Stimulated activated naive CD8-positive, alpha-beta T cell treated with anti-CD3 and anti-CD28 coated beads, Interleukin-15, amount 100 ng/mL, for 72 hours (primary cell): ENCODE data around the gene RENBP.
"Not testable (repeated sequence)": the region's sequence is repeated elsewhere in the genome, so short reads cannot be mapped to it uniquely, and the experiment has no call there.

ENCODE experiments used
- ATAC-seq: fragments of 150-1000 bp; cut with Tn5 transposase; 2 replicates; pipeline ENCODE4 v1.10.0; 2021; ENCODE audit warnings: mild to moderate bottlenecking, moderate library complexity
- DNase-seq, 2 donors: peaks; one replicate each; pipeline ENCODE4 v3.0.0; 2021 to 2022
- H3K27ac Mint-ChIP-seq, 2 donors: one replicate each; pipeline ENCODE4 v1.8.0; 2022; ENCODE audit warnings: mild to moderate bottlenecking in 2 of 2, mixed read lengths in 2 of 2, moderate library complexity in 2 of 2
- H3K27me3 Mint-ChIP-seq: one replicate; pipeline ENCODE4 v1.8.0; 2022; ENCODE audit warnings: mixed read lengths
- H3K4me1 Mint-ChIP-seq: one replicate; pipeline ENCODE4 v1.8.0; 2022; ENCODE audit warnings: mild to moderate bottlenecking, mixed read lengths
- H3K4me3 Mint-ChIP-seq, 2 donors: one replicate each; pipeline ENCODE4 v1.8.0; 2022; ENCODE audit warnings: mild to moderate bottlenecking in 2 of 2, mixed read lengths in 2 of 2, moderate library complexity in 1 of 2
- H3K9me3 Mint-ChIP-seq, 2 donors: one replicate each; pipeline ENCODE4 v1.8.0; 2022; ENCODE audit warnings: mixed read lengths in 2 of 2

Gene RENBP

DNA sequence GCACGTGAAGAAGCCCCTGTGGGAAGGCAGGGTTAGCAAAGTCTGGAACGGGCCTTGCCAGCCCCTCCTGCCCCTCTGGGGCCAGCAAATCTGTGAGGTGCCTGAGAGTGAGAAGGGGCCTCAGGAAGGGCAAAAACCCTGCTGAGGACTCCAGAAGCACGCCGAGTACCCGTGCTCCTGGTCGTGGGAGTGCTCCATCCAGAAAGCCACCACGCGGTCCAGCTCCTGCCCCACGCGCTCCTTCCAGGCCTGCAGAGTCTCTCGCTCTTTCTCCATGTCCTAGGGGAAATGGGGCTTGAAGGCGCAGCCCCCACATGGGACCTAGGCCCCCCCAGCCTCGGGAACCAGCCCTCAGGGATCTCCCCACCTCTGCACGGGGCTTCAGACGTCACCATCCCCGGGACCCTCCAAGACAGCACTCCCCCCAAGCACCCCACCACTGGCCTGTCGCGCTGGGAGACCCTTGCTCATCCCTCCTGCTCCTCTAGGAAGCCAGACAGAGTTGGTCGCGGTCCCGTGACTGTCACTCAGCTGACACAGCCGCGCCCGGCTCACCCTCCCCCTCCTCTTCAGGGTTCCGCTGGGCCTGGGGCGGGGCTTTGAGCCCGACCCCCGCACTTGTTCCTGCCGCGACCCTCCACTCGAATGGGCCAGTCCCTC, at the start of gene RENBP:
TSS of gene RENBP (minus strand) at position 504 of the 660 bp plus-strand sequence. CDS start at position 471, 33 bp downstream.
- Mint-ChIP-seq H3K27ac (peak within 1 kb of the TSS; percentile 79 to 97), H3K27me3 (no peaks in the 10 kb centered on the region), H3K4me1 (peaks cover 62% of the 10 kb centered on the region), H3K4me3 (peak within 1 kb of the TSS; percentile 89 to 96), H3K9me3 (no peaks in the 10 kb centered on the region)
- DNase-seq = peak in 1 of 2 donors; percentile 40
- peak; percentile 47 for ATAC-seq

DNA sequence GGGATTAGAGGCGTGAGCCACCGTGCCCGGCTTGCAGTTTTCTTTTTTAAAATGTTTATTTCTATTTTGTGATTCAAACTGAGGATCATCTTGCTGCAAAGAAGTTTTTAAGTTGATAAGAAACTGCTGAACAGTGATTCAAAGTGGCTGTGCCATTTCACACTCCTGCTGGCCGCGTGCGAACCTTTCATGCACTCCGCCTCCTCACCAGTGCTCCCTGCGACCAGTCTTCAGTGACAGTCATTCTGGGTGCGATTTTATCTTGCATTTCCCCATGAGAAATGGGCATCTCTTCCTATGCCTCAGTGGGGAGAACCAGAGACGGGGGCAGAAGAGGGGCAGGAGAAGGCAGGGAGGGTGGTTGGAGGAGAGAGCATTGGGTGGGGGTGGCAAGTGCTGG, 49.5 kb upstream of the RENBP start:
- Mint-ChIP-seq H3K27me3 (no peaks in the 10 kb centered on the region), H3K4me3 (no peak overlapping the region), H3K4me1 (peaks cover 22% of the 10 kb centered on the region), H3K27ac (no peak overlapping the region), H3K9me3 (no peaks in the 10 kb centered on the region)
- DNase-seq (no peak), ATAC-seq (no peak)

DNA sequence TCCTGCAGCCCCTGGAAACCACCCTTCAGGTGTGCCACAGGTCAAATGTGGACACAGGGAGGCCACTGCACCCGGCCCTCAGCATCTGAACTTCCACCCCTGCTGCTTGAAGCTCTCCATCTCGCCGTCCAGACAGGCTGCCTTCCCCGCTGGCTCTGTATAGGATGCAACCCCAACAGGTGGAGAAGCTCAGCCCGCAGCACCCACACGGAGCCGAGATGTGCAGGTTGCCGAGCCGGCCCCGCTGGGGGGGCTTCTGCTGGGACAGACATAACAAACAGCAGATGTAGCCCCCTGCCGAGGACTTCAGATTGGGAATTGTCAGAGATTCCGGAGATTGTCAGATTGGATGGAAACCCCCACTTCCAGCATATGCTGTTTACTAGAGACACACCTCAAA, 48.6 kb upstream of the RENBP start:
- no peak overlapping the region for H3K4me3 Mint-ChIP-seq
- H3K9me3 Mint-ChIP-seq = no peaks in the 10 kb centered on the region
- H3K27ac Mint-ChIP-seq = no peak overlapping the region
- H3K27me3 Mint-ChIP-seq = no peaks in the 10 kb centered on the region
- no peak for ATAC-seq
- no peak for DNase-seq
- peaks cover 22% of the 10 kb centered on the region for H3K4me1 Mint-ChIP-seq

DNA sequence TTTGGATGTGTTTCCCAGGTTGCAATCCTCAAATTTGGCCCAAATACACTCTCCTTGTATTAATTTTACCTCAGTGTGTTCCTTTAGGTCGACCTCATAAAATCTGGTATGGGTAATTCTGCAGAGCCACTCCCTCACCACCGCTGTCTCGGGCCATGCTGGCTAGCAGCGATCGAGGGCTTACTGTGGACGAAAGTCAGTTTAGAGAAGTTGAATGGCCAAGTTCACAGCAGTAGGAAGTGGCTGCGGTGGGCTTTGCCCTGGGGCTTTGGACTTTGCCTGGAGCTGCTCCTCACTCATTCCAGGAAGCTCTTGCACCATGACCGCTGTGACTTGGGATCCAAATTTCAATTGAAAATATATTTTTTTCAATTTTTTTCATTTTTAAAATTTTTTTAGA, 47.7 kb upstream of the RENBP start:
- no peak for ATAC-seq
- no peak for DNase-seq
- H3K27me3 Mint-ChIP-seq = no peaks in the 10 kb centered on the region
- H3K4me1 Mint-ChIP-seq = peaks cover 22% of the 10 kb centered on the region
- H3K4me3 Mint-ChIP-seq = no peak overlapping the region
- H3K9me3 Mint-ChIP-seq = no peaks in the 10 kb centered on the region
- H3K27ac Mint-ChIP-seq = no peak overlapping the region

DNA sequence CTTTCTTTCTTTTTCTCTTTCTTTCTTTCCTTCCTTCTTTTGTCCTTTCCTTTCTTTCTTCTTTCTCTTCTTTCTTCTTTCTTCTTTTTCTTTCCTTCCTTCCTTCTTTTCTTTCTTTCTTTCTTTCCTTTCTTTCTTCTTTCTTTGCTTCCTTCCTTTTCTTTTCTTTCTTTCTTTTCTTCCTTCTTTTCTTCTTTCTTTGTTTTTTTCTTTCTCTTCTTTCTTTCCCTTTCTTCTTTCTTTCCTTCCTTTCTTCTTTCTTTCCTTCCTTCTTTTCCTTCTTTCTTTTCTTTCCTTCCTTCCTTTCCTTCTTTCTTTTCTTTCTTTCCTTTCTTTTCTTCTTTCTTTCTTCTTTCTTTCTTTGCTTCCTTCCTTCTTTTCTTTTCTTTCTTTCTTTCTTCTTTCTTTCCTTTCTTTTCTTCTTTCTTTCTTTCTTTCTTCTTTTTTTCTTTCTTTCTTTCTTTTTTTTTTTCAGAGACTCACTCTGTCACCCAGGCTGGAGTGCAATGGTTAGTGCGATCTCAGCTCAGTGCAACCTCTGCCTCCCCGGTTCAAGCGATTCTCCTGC, 46.7 kb upstream of the RENBP start:
- DNase-seq (no peak), ATAC-seq (no peak)
- Mint-ChIP-seq H3K27me3 (no peaks in the 10 kb centered on the region), H3K4me1 (peaks cover 22% of the 10 kb centered on the region), H3K9me3 (no peaks in the 10 kb centered on the region), H3K27ac (peak overlapping the region in 1 of 2 donors; percentile 93), H3K4me3 (peak overlapping the region; percentile 17 to 55)

DNA sequence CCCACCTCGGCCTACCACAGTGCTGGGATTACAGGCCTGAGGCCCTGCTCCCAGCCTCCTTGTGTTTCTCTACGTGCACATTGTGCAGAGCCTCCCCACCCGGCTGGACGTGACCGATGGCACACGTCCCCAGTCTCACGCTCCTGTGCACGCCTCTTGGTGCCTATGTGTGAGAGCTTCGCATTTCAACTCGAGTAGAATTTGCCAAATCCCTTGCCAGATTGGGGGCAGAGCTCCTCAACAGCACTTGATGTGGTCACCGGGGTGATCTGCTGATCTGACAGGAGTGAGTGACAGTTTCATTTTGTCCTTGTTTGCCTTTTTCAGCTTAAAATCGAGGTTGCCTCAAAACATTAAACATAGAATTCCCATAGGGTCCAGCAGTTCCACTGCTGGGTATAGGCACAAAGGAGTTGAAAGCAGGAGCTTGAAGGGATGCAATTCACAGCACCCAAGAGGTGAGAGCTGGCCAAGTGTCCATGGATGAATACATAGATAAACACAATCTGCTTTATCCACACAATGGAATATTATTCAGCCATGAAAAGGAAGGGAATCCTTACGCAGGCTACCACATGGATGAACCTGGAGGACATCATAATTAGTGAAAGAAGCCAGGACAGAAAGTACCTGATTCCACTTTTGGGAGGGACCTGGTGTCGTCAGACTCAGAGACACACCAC, 45.7 kb upstream of the RENBP start:
- Mint-ChIP-seq H3K27me3 (no peaks in the 10 kb centered on the region), H3K9me3 (no peaks in the 10 kb centered on the region), H3K4me3 (peak overlapping the region; percentile 70 to 80), H3K27ac (peak overlapping the region; percentile 86 to 90), H3K4me1 (peaks cover 22% of the 10 kb centered on the region)
- no peak for ATAC-seq
- DNase-seq = peak in 1 of 2 donors; percentile 33

DNA sequence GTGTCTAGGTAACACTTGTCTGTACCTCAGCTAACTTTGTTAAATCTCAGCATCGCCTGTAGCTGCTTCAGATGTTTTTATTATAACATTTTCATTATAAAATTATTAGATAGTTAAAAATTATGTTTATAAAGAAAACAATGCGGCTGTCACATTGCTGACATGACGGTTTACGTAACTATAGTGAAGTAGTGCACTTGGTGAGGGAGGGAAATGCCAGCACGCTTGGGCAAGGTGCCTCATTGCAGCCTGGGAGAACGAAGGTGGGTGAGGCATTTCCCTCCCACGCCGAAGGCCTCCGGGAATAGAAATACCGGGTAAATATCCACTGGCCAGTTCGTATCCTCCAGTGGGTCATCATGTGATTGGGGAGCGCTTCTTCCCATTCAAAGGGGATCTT, 44.0 kb upstream of the RENBP start:
- DNase-seq (no peak), ATAC-seq (no peak)
- Mint-ChIP-seq H3K27me3 (no peaks in the 10 kb centered on the region), H3K9me3 (no peaks in the 10 kb centered on the region), H3K27ac (no peak overlapping the region), H3K4me1 (peaks cover 38% of the 10 kb centered on the region), H3K4me3 (no peak overlapping the region)

DNA sequence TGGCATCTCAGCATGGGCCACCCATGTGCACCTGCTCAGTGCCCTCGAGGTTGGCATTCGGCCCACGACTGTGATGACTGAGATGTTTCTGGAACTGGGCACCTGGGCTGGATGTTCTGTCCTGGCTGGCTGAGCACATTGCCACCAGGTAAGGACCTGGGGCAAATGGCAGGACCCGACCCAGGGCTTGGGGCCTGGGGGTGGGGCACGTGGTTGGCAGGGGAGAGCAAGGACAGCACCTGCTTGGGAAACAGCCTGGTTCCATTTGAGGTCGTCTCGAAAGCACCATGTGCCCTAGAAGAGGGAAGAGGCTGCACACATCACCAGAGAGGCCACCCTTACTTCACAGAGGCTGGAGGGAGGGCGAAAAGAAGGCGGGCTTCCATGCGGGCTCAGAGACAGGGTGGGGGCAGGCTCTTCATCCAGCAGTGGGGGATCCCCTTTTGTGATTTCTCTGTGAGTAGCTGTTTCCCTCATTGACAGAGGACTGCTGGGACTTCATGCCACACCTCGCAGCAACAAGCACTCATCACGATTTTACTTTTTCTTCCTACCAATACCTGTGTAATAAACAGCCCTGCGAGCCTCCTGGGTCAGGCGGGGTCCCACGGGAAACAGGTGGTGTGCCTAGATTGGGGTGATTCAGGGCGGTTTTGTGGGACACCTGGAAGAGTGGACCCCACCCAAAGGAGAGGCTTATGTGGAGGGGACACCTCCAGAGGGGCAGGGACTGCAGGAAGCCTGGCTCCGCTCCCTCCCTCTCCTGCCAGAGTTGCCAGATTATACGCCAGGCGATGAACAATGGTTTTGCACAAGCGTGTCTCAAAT, 40.1 kb upstream of the RENBP start:
- ATAC-seq = peak; percentile 66
- Mint-ChIP-seq H3K4me1 (peaks cover 56% of the 10 kb centered on the region), H3K9me3 (no peaks in the 10 kb centered on the region), H3K4me3 (peak overlapping the region; percentile 87 to 92), H3K27ac (peak overlapping the region; percentile 90 to 95), H3K27me3 (no peaks in the 10 kb centered on the region)
- DNase-seq = peak; percentile 42 to 58

DNA sequence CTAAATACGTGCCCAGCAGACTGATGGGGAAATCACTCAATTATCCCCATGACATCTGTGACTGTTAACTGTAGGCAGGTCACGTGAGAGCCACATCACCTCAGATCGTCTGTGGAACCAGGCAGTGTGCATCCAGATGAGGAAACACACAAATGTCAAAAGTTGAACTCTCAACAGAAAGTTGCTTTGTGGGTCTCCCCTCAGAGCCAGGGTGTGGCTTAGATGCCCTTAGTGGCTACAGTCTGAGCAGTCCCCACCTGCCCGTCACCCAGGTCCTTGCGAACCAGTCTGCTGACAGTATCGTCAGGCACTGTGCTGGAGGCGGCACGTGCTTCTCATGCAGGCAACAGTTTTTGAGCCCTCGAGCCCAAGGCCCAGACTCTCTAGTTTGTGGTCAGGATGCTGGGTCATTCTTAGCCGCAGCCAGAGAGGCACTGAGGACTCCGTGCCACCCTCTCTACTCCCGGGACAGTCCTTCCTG, 38.9 kb upstream of the RENBP start:
- peaks cover 51% of the 10 kb centered on the region for H3K4me1 Mint-ChIP-seq
- ATAC-seq = no peak

DNA sequence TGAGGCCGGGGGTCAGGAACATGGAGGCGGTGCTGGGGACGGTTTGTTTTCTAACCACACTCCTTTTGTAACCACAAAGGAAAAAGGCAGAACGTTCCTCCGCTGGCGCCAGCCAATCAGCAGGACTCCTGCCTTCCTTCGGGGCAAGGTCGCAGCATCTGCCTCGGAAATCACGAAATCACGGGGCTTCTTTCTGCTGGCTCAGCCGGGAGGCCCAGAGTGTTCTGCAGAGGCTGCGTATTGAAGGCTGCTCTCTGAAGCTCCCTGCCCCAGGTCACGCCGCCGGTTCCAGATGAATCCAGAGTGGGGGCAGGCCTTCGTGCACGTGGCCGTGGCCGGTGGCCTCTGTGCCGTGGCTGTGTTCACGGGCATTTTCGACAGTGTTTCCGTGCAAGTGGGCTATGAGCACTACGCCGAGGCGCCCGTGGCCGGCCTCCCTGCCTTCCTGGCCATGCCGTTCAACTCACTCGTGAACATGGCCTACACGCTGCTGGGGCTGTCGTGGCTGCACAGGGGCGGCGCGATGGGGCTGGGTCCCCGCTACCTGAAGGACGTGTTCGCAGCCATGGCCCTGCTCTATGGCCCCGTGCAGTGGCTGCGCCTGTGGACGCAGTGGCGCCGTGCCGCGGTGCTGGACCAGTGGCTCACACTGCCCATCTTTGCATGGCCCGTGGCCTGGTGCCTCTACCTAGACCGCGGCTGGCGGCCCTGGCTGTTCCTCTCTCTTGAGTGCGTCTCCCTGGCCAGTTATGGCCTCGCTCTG, 37.5 kb upstream of the RENBP start:
- Mint-ChIP-seq H3K27ac (peak overlapping the region; percentile 85 to 92), H3K27me3 (no peaks in the 10 kb centered on the region), H3K9me3 (no peaks in the 10 kb centered on the region), H3K4me1 (peaks cover 51% of the 10 kb centered on the region), H3K4me3 (peak overlapping the region; percentile 70 to 81)
- ATAC-seq (peak; percentile 44), DNase-seq (peak; percentile 43 to 70)

More for the DNA sequence above, 38.9 kb upstream of the RENBP start:
- Mint-ChIP-seq H3K9me3 (no peaks in the 10 kb centered on the region), H3K27ac (peak overlapping the region in 1 of 2 donors; percentile 78), H3K27me3 (no peaks in the 10 kb centered on the region), H3K4me3 (peak overlapping the region; percentile 70 to 81)
- no peak for DNase-seq

DNA sequence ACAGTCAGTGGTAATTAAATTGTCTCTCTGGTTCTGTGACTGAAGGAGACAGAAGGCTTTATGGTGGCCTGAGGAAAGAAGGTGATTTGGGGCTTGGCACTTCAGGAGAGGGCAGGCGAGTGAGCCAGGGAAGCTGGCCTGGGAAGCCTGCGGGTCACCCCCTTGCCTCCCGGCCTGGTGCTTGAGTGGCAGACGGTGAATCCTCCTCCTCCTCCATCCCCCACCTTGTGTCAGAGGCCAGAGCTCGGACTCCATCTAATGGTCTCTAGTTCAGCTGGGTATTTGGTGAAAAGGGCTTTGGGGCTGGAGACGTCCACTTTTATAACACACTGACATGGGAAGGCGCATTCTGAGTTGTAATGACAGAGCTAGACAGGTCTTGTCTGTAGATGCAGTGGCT, 36.8 kb upstream of the RENBP start:
- no peaks in the 10 kb centered on the region for H3K27me3 Mint-ChIP-seq
- no peaks in the 10 kb centered on the region for H3K9me3 Mint-ChIP-seq

DNA sequence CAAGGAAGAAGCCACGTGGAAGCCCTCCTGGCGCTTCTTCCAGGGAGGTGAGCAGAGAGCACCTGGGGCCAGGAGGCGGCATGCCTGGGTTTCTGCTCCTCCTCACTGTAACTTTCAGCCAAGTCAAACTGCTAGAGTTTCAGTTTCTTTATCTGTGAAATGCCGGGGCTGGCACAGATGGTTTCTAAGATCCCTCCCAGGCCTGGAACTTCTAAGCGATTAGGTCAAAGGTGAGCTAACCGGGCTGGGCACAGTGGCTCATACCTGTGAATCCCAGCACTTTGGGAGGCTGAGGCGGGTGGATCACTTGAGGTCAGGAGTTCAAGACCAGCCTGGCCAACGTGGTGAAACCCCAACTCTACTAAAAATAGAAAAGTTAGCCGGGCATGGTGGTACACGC, 36.0 kb upstream of the RENBP start:
- peak; percentile 63 for ATAC-seq
- peak in 1 of 2 donors; percentile 34 for DNase-seq
- Mint-ChIP-seq H3K4me1 (peaks cover 51% of the 10 kb centered on the region), H3K4me3 (peak overlapping the region; percentile 77 to 81), H3K27ac (peak overlapping the region; percentile 89 to 96)
- H3K9me3 Mint-ChIP-seq, H3K27me3 Mint-ChIP-seq: not testable (repeated sequence)

More for the DNA sequence above, 36.8 kb upstream of the RENBP start:
- no peak for ATAC-seq
- no peak for DNase-seq
- Mint-ChIP-seq H3K4me3 (peak overlapping the region; percentile 70 to 81), H3K27ac (peak overlapping the region; percentile 85 to 92), H3K4me1 (peaks cover 51% of the 10 kb centered on the region)

DNA sequence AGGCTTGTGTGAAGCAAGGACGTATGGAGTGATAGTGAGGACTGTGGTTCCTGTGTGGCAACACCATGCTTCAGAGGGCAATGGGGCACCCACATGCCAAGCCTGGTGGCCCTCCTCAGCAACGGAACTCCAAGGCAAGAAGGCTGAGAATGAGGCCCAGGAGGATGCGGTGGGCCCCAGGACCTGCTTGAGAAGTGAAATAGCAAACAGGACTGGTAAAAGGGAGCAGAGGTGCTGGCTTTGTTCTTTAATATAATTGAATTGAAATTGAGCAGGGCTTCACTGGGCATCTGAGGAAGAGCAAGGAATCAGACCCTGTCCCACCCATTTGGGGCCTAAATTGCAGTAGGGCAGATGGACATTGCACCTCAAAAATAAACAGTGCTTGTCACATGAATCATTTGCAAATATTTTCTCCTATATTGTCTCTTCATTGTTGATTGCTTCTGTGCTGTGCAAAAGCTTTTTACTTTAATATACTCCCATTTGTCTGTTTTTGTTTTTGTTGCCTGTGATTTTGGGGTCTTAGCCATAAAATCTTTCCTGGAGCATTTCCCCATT, 30.4 kb upstream of the RENBP start:
- H3K4me1 Mint-ChIP-seq = peaks cover 20% of the 10 kb centered on the region
- H3K27me3 Mint-ChIP-seq = no peaks in the 10 kb centered on the region
- peak overlapping the region; percentile 97 for H3K27ac Mint-ChIP-seq
- ATAC-seq = no peak
- H3K9me3 Mint-ChIP-seq = no peaks in the 10 kb centered on the region
- DNase-seq = no peak
- H3K4me3 Mint-ChIP-seq = peak overlapping the region; percentile 81 to 85

DNA sequence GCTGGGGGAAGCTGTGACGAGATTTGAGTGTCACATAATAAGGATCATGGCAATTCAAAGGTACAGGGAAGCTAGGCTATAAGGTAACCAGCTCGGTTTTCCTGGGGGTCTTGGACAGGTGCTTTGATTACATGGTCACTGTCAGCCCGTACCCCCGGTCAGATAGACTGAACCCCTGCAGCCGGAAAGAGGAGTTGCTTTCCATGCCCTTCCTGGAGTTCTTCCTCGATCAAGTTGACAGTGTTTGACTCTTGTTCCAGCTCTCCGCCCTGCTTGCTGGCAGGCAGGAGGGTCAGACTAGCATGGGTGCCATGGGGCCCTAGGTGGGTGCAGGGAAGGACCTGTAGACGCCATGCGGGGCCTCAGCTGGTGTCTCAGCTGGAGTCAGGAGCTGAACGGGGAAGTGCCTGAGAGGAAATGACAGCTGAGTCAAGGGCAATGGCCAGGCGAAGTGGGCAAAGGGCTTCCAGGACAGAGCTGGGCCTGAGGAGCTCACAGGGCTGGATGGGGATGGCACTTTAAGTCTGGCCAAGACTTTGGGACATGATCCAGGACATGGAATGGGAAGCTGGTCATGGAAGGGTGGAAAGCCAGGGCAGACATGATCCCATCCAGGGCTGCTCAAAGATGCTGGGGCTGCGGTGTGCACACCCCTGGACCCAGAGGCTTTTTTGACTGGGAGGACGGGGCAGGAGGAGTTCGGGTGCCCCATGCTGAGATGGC, 29.7 kb upstream of the RENBP start:
- no peak for DNase-seq
- no peaks in the 10 kb centered on the region for H3K27me3 Mint-ChIP-seq
- no peak for ATAC-seq
- peaks cover 20% of the 10 kb centered on the region for H3K4me1 Mint-ChIP-seq
- peak overlapping the region; percentile 81 to 85 for H3K4me3 Mint-ChIP-seq
- peak overlapping the region; percentile 97 for H3K27ac Mint-ChIP-seq
- H3K9me3 Mint-ChIP-seq = no peaks in the 10 kb centered on the region
